Embryonic facial prominence (tissue), 1 donor: Measurements from ENCODE around the gene ISOC2.
"Not testable (repeated sequence)": the region's sequence is repeated elsewhere in the genome, so short reads cannot be mapped to it uniquely, and the experiment has no call there.

Experiments used
- DNase-seq: peaks from one replicate; pipeline ENCODE4 v3.0.0-alpha.2; 2016; ENCODE audit errors: extremely low spot score

The ISOC2 gene

GRCh38 chr19:55461259-55461973 is at the start of gene ISOC2:
Gene ISOC2 (minus strand): TSS chr19:55461642. CDS start chr19:55456486, 5,156 bp downstream.
- DNase-seq, result peak; percentile 97

GRCh38 chr19:55508120-55508519 is 46.7 kb upstream of the ISOC2 start:
- no peak for DNase-seq

GRCh38 chr19:55504981-55505380 is 43.5 kb upstream of the ISOC2 start:
- DNase-seq, result no peak

GRCh38 chr19:55504252-55504603 is 42.8 kb upstream of the ISOC2 start:
- no peak for DNase-seq

- DNase-seq, result peak; percentile 47
Observed at GRCh38 chr19:55503502-55504251, 42.2 kb upstream of the ISOC2 start.

- DNase-seq, result no peak
Observed at GRCh38 chr19:55503157-55503501, 41.7 kb upstream of the ISOC2 start.

GRCh38 chr19:55502197-55502952 is 40.9 kb upstream of the ISOC2 start:
- DNase-seq, result no peak

- no peak for DNase-seq
Observed at GRCh38 chr19:55500368-55500952, 39.0 kb upstream of the ISOC2 start.

GRCh38 chr19:55498246-55498840 is 36.9 kb upstream of the ISOC2 start:
- no peak for DNase-seq

- no peak for DNase-seq
Observed at GRCh38 chr19:55497763-55498162, 36.3 kb upstream of the ISOC2 start.

- not testable (repeated sequence) for DNase-seq
Observed at GRCh38 chr19:55496820-55497219, 35.4 kb upstream of the ISOC2 start.

- DNase-seq, result no peak
Observed at GRCh38 chr19:55495646-55496349, 34.4 kb upstream of the ISOC2 start.

- DNase-seq, result no peak
Observed at GRCh38 chr19:55494172-55494761, 32.8 kb upstream of the ISOC2 start.

GRCh38 chr19:55493645-55494171 is 32.3 kb upstream of the ISOC2 start:
- DNase-seq, result no peak

- no peak for DNase-seq
Observed at GRCh38 chr19:55493052-55493644, 31.7 kb upstream of the ISOC2 start.

GRCh38 chr19:55492362-55492944 is 31.0 kb upstream of the ISOC2 start:
- no peak for DNase-seq

- no peak for DNase-seq
Observed at GRCh38 chr19:55491546-55492360, 30.3 kb upstream of the ISOC2 start.

- no peak for DNase-seq
Observed at GRCh38 chr19:55490478-55491432, 29.3 kb upstream of the ISOC2 start.
